IMR-90 (cell line): ENCODE measurements around the gene IRF4. TPM values are rescaled to one million over a fixed set of nuclear protein-coding genes. Genes with fewer than 3 reads are reported as not detected.

Source experiments
- ATAC-seq: fragments of 200-7000 bp; cut with Tn5 transposase; 2 replicates; pipeline ENCODE4 v1.9.1; 2020; ENCODE audit warnings: low read depth, mild to moderate bottlenecking, moderate library complexity
- BruUV-seq: library from RNA; stranded (reverse); fragments of 400-500 nt; replicated peaks from 2 replicates; lab custom pipeline; 2021; lab: Mats Ljungman, UMichigan
- CTCF ChIA-PET: fragments of 300-600 bp; formaldehyde crosslinking; extraction: SDS; loops from one replicate; lab custom pipeline; 2021; ENCODE audit warnings: antibody characterized with exemption; lab: Yijun Ruan, JAX
- POLR2A ChIA-PET: fragments of 300-600 bp; sonication (Branson Sonifier 250); formaldehyde crosslinking; loops from one replicate; lab custom pipeline; 2022; ENCODE audit warnings: antibody characterized with exemption; ENCODE audit not compliant: unreplicated experiment; lab: Charles Lee
- DNase-seq: peaks from one replicate; pipeline ENCODE4 v3.0.0; 2013
- H2AFZ ChIP-seq: replicated peaks from 2 replicates; pipeline ENCODE3; 2013; ENCODE audit warnings: low read length, mild to moderate bottlenecking; ENCODE audit not compliant: poor library complexity
- H2AK5ac ChIP-seq: 2 replicates; pipeline ENCODE4 v1.6.1; 2013; ENCODE audit warnings: low read depth, low read length, inconsistent platforms
- H2AK9ac ChIP-seq: replicated peaks from 2 replicates; pipeline ENCODE3; 2013; ENCODE audit warnings: mild to moderate bottlenecking, low read depth, low read length, moderate library complexity; ENCODE audit not compliant: poor library complexity
- H2BK120ac ChIP-seq: 2 replicates; pipeline ENCODE4 v1.6.1; 2013; ENCODE audit warnings: low read depth, low read length, inconsistent platforms
- H2BK15ac ChIP-seq: 3 replicates; pipeline ENCODE4 v1.6.1; 2013; ENCODE audit warnings: low read depth, low read length, inconsistent platforms
- H2BK20ac ChIP-seq: 2 replicates; pipeline ENCODE4 v1.6.1; 2013; ENCODE audit warnings: low read depth, mild to moderate bottlenecking, inconsistent platforms, low read length, moderate library complexity
- H2BK5ac ChIP-seq: 2 replicates; pipeline ENCODE4 v1.6.1; 2013; ENCODE audit warnings: mild to moderate bottlenecking, low read depth, low read length, inconsistent platforms; ENCODE audit not compliant: poor library complexity, severe bottlenecking
- H3K14ac ChIP-seq: replicated peaks from 2 replicates; pipeline ENCODE4 v1.6.1; 2013; ENCODE audit warnings: low read depth, low read length, inconsistent platforms
- H3K18ac ChIP-seq: 2 replicates; pipeline ENCODE4 v1.6.1; 2013; ENCODE audit warnings: low read depth, low read length, control low read depth
- H3K23ac ChIP-seq: 2 replicates; pipeline ENCODE4 v1.6.1; 2013; ENCODE audit warnings: low read depth, low read length, inconsistent platforms
- H3K27ac ChIP-seq: 2 replicates; pipeline ENCODE4 v1.5.1; 2013; ENCODE audit warnings: mild to moderate bottlenecking, control low read depth, low read length; ENCODE audit not compliant: insufficient read depth
- H3K27me3 ChIP-seq: 2 replicates; pipeline ENCODE4 v1.6.1; 2013; ENCODE audit warnings: low read length; ENCODE audit not compliant: control insufficient read depth, insufficient read depth
- H3K36me3 ChIP-seq: 2 replicates; pipeline ENCODE4 v1.6.1; 2013; ENCODE audit warnings: low read length, mixed read lengths; ENCODE audit not compliant: control insufficient read depth, insufficient read depth
- H3K4ac ChIP-seq: 2 replicates; pipeline ENCODE4 v1.6.1; 2013; ENCODE audit warnings: low read depth, low read length, inconsistent platforms
- H3K4me1 ChIP-seq: 2 replicates; pipeline ENCODE4 v1.6.1; 2013; ENCODE audit warnings: low read length, mixed read lengths; ENCODE audit not compliant: control insufficient read depth, insufficient read depth
- H3K4me2 ChIP-seq: 2 replicates; pipeline ENCODE4 v1.6.1; 2013; ENCODE audit warnings: low read depth, mild to moderate bottlenecking, control low read depth, low read length, moderate library complexity
- H3K4me3 ChIP-seq: 2 replicates; pipeline ENCODE4 v1.5.1; 2013; ENCODE audit warnings: low read depth, mild to moderate bottlenecking, control low read depth, low read length, moderate library complexity; ENCODE audit not compliant: insufficient read depth
- H3K56ac ChIP-seq: 2 replicates; pipeline ENCODE4 v1.6.1; 2013; ENCODE audit warnings: low read length, inconsistent platforms; ENCODE audit not compliant: insufficient read depth; ENCODE audit errors: extremely low read depth
- H3K79me1 ChIP-seq, 2 experiments: 2 replicates each; pipeline ENCODE4 v1.6.1; 2013; ENCODE audit warnings: low read length in 2 of 2, inconsistent platforms in 1 of 2, low read depth in 1 of 2
- H3K9ac ChIP-seq: 2 replicates; pipeline ENCODE4 v1.6.1; 2013; ENCODE audit warnings: low read depth, low read length, control low read depth
- H3K9me1 ChIP-seq: 2 replicates; pipeline ENCODE4 v1.6.1; 2013; ENCODE audit warnings: low read length, inconsistent platforms; ENCODE audit not compliant: insufficient read depth
- H3K9me3 ChIP-seq: 2 replicates; pipeline ENCODE4 v1.6.1; 2013; ENCODE audit warnings: low read length; ENCODE audit not compliant: control insufficient read depth, insufficient read depth
- H4K20me1 ChIP-seq: 2 replicates; pipeline ENCODE4 v1.6.1; 2013; ENCODE audit warnings: low read length, inconsistent platforms; ENCODE audit not compliant: insufficient read depth
- H4K5ac ChIP-seq: 2 replicates; pipeline ENCODE4 v1.6.1; 2013; ENCODE audit warnings: mild to moderate bottlenecking, low read depth, low read length, control low read depth
- H4K8ac ChIP-seq, 2 experiments: 2 replicates each; pipeline ENCODE4 v1.6.1; 2013; ENCODE audit warnings: low read depth in 2 of 2, low read length in 2 of 2, control low read depth in 1 of 2, inconsistent platforms in 1 of 2
- H4K91ac ChIP-seq: 2 replicates; pipeline ENCODE4 v1.6.1; 2013; ENCODE audit warnings: low read depth, low read length, inconsistent platforms; ENCODE audit not compliant: insufficient read depth
- BHLHE40 ChIP-seq: fragments of 150-350 bp; IDR thresholded peaks from 2 replicates; pipeline ENCODE4 v1.6.1; 2016; ENCODE audit warnings: mild to moderate bottlenecking, low read depth, low read length
- CEBPB ChIP-seq: IDR thresholded peaks from 2 replicates; pipeline ENCODE4 v1.6.1; 2012; ENCODE audit warnings: low read depth, low read length, improper control_type of control experiment
- CHD1 ChIP-seq: IDR thresholded peaks from 2 replicates; pipeline ENCODE4 v1.6.1; 2012; ENCODE audit warnings: low read depth, low read length, improper control_type of control experiment
- CTCF ChIP-seq: conservative IDR thresholded peaks from 2 replicates; pipeline ENCODE4 v1.5.1; 2012; ENCODE audit warnings: mild to moderate bottlenecking, low read depth, low read length, improper control_type of control experiment
- FOS ChIP-seq: fragments of 150-350 bp; IDR thresholded peaks from 2 replicates; pipeline ENCODE4 v1.6.1; 2016; ENCODE audit warnings: low read depth, low read length
- MAFK ChIP-seq: IDR thresholded peaks from 2 replicates; pipeline ENCODE4 v1.6.1; 2012; ENCODE audit warnings: low read depth, low read length, improper control_type of control experiment
- MAZ ChIP-seq: IDR thresholded peaks from 2 replicates; pipeline ENCODE4 v1.6.1; 2012; ENCODE audit warnings: low read depth, mild to moderate bottlenecking, low read length, improper control_type of control experiment, moderate library complexity, borderline replicate concordance
- MXI1 ChIP-seq: IDR thresholded peaks from 2 replicates; pipeline ENCODE4 v1.6.1; 2012; ENCODE audit warnings: low read depth, mild to moderate bottlenecking, low read length, moderate library complexity, borderline replicate concordance
- NFE2L2 ChIP-seq: fragments of 150-350 bp; IDR thresholded peaks from 2 replicates; pipeline ENCODE4 v1.6.1; 2016; ENCODE audit warnings: low read depth, mild to moderate bottlenecking, low read length
- POLR2A ChIP-seq: IDR thresholded peaks from 2 replicates; pipeline ENCODE4 v1.6.1; 2012; ENCODE audit warnings: mild to moderate bottlenecking, low read depth, low read length
- RAD21 ChIP-seq: IDR thresholded peaks from 2 replicates; pipeline ENCODE4 v1.6.1; 2012; ENCODE audit warnings: low read length, improper control_type of control experiment
- RFX5 ChIP-seq: IDR thresholded peaks from 2 replicates; pipeline ENCODE4 v1.8.0; 2012; ENCODE audit warnings: low read depth, mild to moderate bottlenecking, low read length, moderate library complexity
- SMC3 ChIP-seq: fragments of 150-350 bp; IDR thresholded peaks from 2 replicates; pipeline ENCODE4 v1.6.1; 2016; ENCODE audit warnings: low read depth, mild to moderate bottlenecking, antibody characterized with exemption, low read length, moderate library complexity
- USF2 ChIP-seq: fragments of 150-350 bp; IDR thresholded peaks from 2 replicates; pipeline ENCODE4 v1.6.1; 2017; ENCODE audit warnings: mild to moderate bottlenecking, antibody characterized with exemption, low read length, low read depth
- WGBS, 2 experiments: methylation state at CpG; one replicate each; pipeline versions ENCODE4 v1.1.5 to v1.1.7; 2013; ENCODE audit warnings: missing lambda C conversion rate in 2 of 2; ENCODE audit not compliant: insufficient read length in 1 of 2; ENCODE audit errors: extremely low coverage in 2 of 2; 5-methylcytosine and 5-hydroxymethylcytosine counted together
- dilution Hi-C: fragments of 300-500 bp; cut with HindIII; formaldehyde crosslinking; loops from one replicate; pipeline ENCODE4 v1.14.3; 2018; ENCODE audit warnings: low sequenced_read_pairs; ENCODE audit not compliant: unreplicated experiment
- in situ Hi-C: fragments of 300-500 bp; cut with MboI; formaldehyde crosslinking; loops from 3 replicates; pipeline ENCODE4 v1.14.3; 2019; ENCODE audit warnings: low sequenced_read_pairs, inconsistent platforms, mixed read lengths
- intact Hi-C: fragments of 100-400 bp; cut with micrococcal nuclease; formaldehyde crosslinking; loops from 2 replicates; pipeline ENCODE4 v1.10.0; 2022
- polyA plus RNA-seq, 3 experiments: library from polyadenylated mRNA; depleted of rRNA; stranded (reverse); fragments of >200 nt; gene quantifications; 2 replicates each; pipeline ENCODE4 v1.2.3, GENCODE V29; 2012; ENCODE audit warnings: low replicate concordance in 1 of 3
- total RNA-seq: library from RNA; depleted of rRNA; stranded (reverse); fragments of >200 nt; gene quantifications from 2 replicates; pipeline ENCODE4 v1.2.3, GENCODE V29; 2012

The IRF4 gene
- total and polyA plus RNA-seq, 2 of the 4 experiments (the other 2 are of a cell fraction), result not detected

- no peak for TF ChIP-seq MXI1
Measured at GRCh38 chr6:454148-454991, 62.8 kb downstream of the IRF4 start (continued).

GRCh38 chr6:455006-455585 lies 63.5 kb downstream of the IRF4 start:
- Histone ChIP-seq H2AFZ (no peak overlapping the region), H3K18ac (no peak overlapping the region), H3K36me3 (no peaks in the 10 kb centered on the region), H3K4me3 (no peak overlapping the region), H2AK5ac (no peak overlapping the region), H2AK9ac (no peak overlapping the region), H3K23ac (no peak overlapping the region), H4K8ac (no peak overlapping the region), H3K9ac (no peak overlapping the region), H3K14ac (no peak overlapping the region), H3K56ac (no peak overlapping the region), H2BK120ac (no peak overlapping the region), H3K4me2 (no peak overlapping the region), H3K27ac (no peak overlapping the region), H3K4ac (no peak overlapping the region), H3K9me1 (no peaks in the 10 kb centered on the region), H2BK15ac (no peak overlapping the region), H3K4me1 (no peaks in the 10 kb centered on the region), H3K79me1 (no peaks in the 10 kb centered on the region), H4K91ac (no peak overlapping the region), H3K9me3 (peaks cover 2% of the 10 kb centered on the region; the same call in 1 of the 2 replicates), H2BK5ac (no peak overlapping the region), H4K5ac (no peak overlapping the region), H3K27me3 (peaks cover 6% of the 10 kb centered on the region), H4K20me1 (no peaks in the 10 kb centered on the region), H2BK20ac (no peak overlapping the region)
- ATAC-seq, result peak; percentile 52; the same call in 1 of the 2 replicates
- dilution Hi-C loops, result no loop called here
- ChIA-PET POLR2A (no interaction called here), CTCF (no interaction called here)
- intact Hi-C loops, result no loop called here
- in situ Hi-C loops, result no loop called here
- no CpG with 5 or more reads among the region's 11 CpGs for WGBS, 2 experiments
- no TSS peak for BruUV-seq
- DNase-seq, result peak; percentile 12
- TF ChIP-seq MAFK (no peak), USF2 (no peak), POLR2A (no peak), FOS (no peak), SMC3 (no peak), NFE2L2 (no peak), RAD21 (no peak), MAZ (no peak), RFX5 (no peak), BHLHE40 (no peak), MXI1 (no peak), CEBPB (no peak), CTCF (no peak), CHD1 (no peak)
